ENCODE data around the gene ZNF555.
A peak's percentile ranks its signal among the peaks of the same experiment; 100 is the strongest.

Gene ZNF555

DNA sequence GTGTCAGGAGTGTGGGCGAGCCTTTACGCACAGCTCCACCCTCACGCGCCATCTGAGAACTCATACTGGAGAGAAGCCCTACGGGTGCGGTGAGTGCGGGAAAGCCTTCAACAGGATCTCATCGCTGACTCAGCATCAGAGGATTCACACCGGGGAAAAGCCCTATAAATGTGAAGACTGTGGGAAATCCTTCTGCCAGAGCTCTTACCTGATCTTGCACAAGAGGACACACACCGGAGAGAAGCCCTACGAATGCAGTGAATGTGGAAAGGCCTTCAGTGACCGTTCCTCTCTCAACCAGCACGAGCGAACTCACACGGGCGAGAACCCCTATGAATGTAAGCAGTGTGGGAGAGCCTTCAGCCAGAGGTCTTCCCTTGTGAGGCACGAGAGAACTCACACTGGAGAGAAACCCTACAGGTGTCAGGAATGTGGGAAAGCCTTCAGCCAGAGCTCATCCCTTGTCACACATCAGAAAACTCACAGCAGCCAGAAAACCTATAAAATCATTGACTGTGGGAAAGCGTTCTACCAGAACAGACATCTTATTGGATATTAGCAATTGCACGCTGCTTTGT is 6.9 kb upstream of the ZNF555 start:
- in situ Hi-C loops (cut with HindIII; ENCODE audit: low pct_ligation_motif_present, low sequenced_read_pairs): no loop called here
- Histone ChIP-seq H3K4me3 (ENCODE audit: low read depth, low read length) (no peak overlapping the region), H3K36me3 (replicated peaks) (no peaks in the 10 kb centered on the region), H3K27ac (no peak overlapping the region), H3K27me3 (replicated peaks) (no peaks in the 10 kb centered on the region)
- TF ChIP-seq CTCF (IDR thresholded peaks at IDR 0.05; ENCODE audit: low read depth, low read length, missing control alignments): no peak
- no peak for DNase-seq

GRCh38 chr19:2837430-2837829 is 3.8 kb upstream of the ZNF555 start:
- H3K4me3 ChIP-seq (ENCODE audit: low read depth, low read length): no peak overlapping the region
- no peaks in the 10 kb centered on the region for H3K27me3 ChIP-seq (replicated peaks)
- H3K27ac ChIP-seq: no peak overlapping the region
- in situ Hi-C loops (cut with HindIII; ENCODE audit: low pct_ligation_motif_present, low sequenced_read_pairs): no loop called here
- no peaks in the 10 kb centered on the region for H3K36me3 ChIP-seq (replicated peaks)
- TF ChIP-seq CTCF (IDR thresholded peaks at IDR 0.05; ENCODE audit: low read depth, low read length, missing control alignments): no peak
- DNase-seq: no peak

GRCh38 chr19:2841855-2842574 is 740 bp downstream of the ZNF555 start:
- Histone ChIP-seq H3K27me3 (replicated peaks) (no peaks in the 10 kb centered on the region), H3K27ac (no peak overlapping the region), H3K36me3 (replicated peaks) (peaks cover 3% of the 10 kb centered on the region), H3K4me3 (ENCODE audit: low read depth, low read length) (peak overlapping the region; percentile 76)
- no peak for DNase-seq
- TF ChIP-seq CTCF (IDR thresholded peaks at IDR 0.05; ENCODE audit: low read depth, low read length, missing control alignments): no peak
- in situ Hi-C loops (cut with HindIII; ENCODE audit: low pct_ligation_motif_present, low sequenced_read_pairs): no loop called here

GRCh38 chr19:2845107-2845506 is 3.8 kb downstream of the ZNF555 start:
- in situ Hi-C loops (cut with HindIII; ENCODE audit: low pct_ligation_motif_present, low sequenced_read_pairs): no loop called here
- H3K27ac ChIP-seq: no peak overlapping the region
- H3K36me3 ChIP-seq (replicated peaks): peaks cover 3% of the 10 kb centered on the region

DNA sequence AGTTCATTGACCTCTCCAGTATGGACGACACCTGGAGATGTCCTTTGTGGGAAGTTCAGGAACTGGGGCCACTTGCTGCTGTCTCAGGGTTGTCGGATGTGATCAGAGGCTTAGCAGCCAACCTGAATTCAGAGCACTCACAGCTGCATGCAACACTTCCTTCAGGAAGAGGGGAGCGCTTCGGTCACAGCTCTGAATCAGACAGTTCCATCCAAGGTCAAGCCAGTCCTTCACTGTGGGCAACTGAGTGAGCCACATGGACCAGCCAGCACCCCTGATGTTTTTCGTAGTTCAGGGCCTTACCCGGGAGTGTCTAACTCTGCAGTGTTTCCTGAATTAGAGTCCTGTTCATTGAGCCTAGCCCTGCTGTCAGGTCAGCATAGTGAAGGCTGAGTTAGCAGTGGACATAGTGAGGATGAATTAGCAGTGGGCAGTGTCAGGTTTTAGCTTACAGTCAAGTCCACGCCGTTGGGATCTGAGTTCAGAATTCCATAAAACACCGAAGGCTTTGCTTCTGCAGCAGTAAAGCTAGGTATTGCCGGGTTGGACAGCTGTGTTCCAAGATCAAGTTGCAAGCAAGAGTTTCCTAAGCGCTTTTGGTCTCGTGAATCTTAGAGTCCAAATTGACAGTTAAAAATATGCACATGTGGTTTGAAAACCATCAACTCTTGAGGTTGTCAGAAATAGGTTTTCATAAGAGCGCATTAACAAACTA is 5.1 kb downstream of the ZNF555 start:
- in situ Hi-C loops (cut with HindIII; ENCODE audit: low pct_ligation_motif_present, low sequenced_read_pairs): no loop called here
- no peak overlapping the region for H3K27ac ChIP-seq
- peaks cover 10% of the 10 kb centered on the region for H3K36me3 ChIP-seq (replicated peaks)
- TF ChIP-seq CTCF (IDR thresholded peaks at IDR 0.05; ENCODE audit: low read depth, low read length, missing control alignments): no peak
- no peaks in the 10 kb centered on the region for H3K27me3 ChIP-seq (replicated peaks)
- H3K4me3 ChIP-seq (ENCODE audit: low read depth, low read length): no peak overlapping the region
- DNase-seq: no peak

More at GRCh38 chr19:2845107-2845506, 3.8 kb downstream of the ZNF555 start:
- Histone ChIP-seq H3K27me3 (replicated peaks) (no peaks in the 10 kb centered on the region), H3K4me3 (ENCODE audit: low read depth, low read length) (no peak overlapping the region)
- no peak for DNase-seq
- no peak for TF ChIP-seq CTCF (IDR thresholded peaks at IDR 0.05; ENCODE audit: low read depth, low read length, missing control alignments)
